ENCODE results near the gene PAPPA2. TPM values are rescaled to one million over a fixed set of nuclear protein-coding genes. Genes with fewer than 3 reads are reported as not detected.

Gene PAPPA2
- total and polyA plus RNA-seq, 2 of the 8 experiments (the other 6 are each of a cell fraction or from before 2014, with no cell fraction given): 0.08 to 0.88 TPM

GRCh38 chr1:176876966-176877515 lies 414.1 kb downstream of the PAPPA2 start:
- Histone ChIP-seq H3K14ac (ENCODE audit: insufficient read length) (no peak overlapping the region), H3K9me3 (ENCODE audit: insufficient read depth in 2 of 2, low read depth in 1 of 2, low read length in 1 of 2) (no peaks in the 10 kb centered on the region), H2AFZ (ENCODE audit: low read length) (no peak overlapping the region), H3K23ac (ENCODE audit: insufficient read length) (no peak overlapping the region), H2BK15ac (ENCODE audit: low read length) (no peak overlapping the region), H3K4me1 (replicated peaks in 1 of 4; ENCODE audit: control insufficient read depth in 3 of 4, insufficient read depth in 4 of 4, low read length in 3 of 4) (no peaks in the 10 kb centered on the region), H2BK12ac (ENCODE audit: low read depth, low read length) (no peak overlapping the region), H2BK20ac (ENCODE audit: low read length) (no peak overlapping the region), H3K4me3 (ENCODE audit: extremely low read depth in 1 of 4, insufficient read depth in 2 of 4, low read depth in 3 of 4, low read length in 4 of 4) (no peak overlapping the region), H3K23me2 (ENCODE audit: low read depth, low read length) (no peaks in the 10 kb centered on the region), H3K56ac (replicated peaks; ENCODE audit: insufficient read length, low read depth, low read length) (no peak overlapping the region), H2BK120ac (replicated peaks; ENCODE audit: low read depth, low read length) (no peak overlapping the region), H3K18ac (ENCODE audit: extremely low read depth, low read length) (no peak overlapping the region), H3K36me3 (ENCODE audit: control insufficient read depth in 2 of 4, insufficient read depth in 4 of 4, low read length in 3 of 4) (no peaks in the 10 kb centered on the region), H4K91ac (replicated peaks; ENCODE audit: insufficient read length, low read length) (no peak overlapping the region), H3K4me2 (ENCODE audit: insufficient read depth in 1 of 2, low read depth in 2 of 2, low read length in 2 of 2) (no peak overlapping the region), H4K8ac (ENCODE audit: extremely low read depth, insufficient read depth, low read length) (no peak overlapping the region), H4K5ac (ENCODE audit: insufficient read length, low read depth, low read length) (no peak overlapping the region), H3K27me3 (replicated peaks in 1 of 4; ENCODE audit: control insufficient read depth in 3 of 4, extremely low read depth in 1 of 4, insufficient read depth in 3 of 4, low read length in 3 of 4) (no peaks in the 10 kb centered on the region), H4K20me1 (replicated peaks in 1 of 2; ENCODE audit: control insufficient read depth in 1 of 2, insufficient read depth in 2 of 2, low read length in 2 of 2) (no peaks in the 10 kb centered on the region), H3K9ac (replicated peaks in 1 of 4; ENCODE audit: extremely low read depth in 1 of 4, low read depth in 3 of 4, low read length in 3 of 4) (no peak overlapping the region), H3K27ac (ENCODE audit: low read depth, low read length) (no peak overlapping the region), H2AK5ac (ENCODE audit: low read depth, low read length) (no peak overlapping the region), H3K79me2 (ENCODE audit: control insufficient read depth in 1 of 2, insufficient read depth in 2 of 2, low read length in 2 of 2) (no peaks in the 10 kb centered on the region), H3K79me1 (ENCODE audit: low read depth, low read length) (no peaks in the 10 kb centered on the region), H3K4ac (replicated peaks; ENCODE audit: insufficient read length, low read depth, low read length) (no peak overlapping the region), H2BK5ac (ENCODE audit: low read depth, low read length) (no peak overlapping the region)
- ChIA-PET CTCF (ENCODE audit: partially characterized antibody) (interaction anchor here (0.8 to 7.9 kb wide), 5 partner anchors 13 to 317 kb away, joined by 3 to 59 read pairs (median 7); no protein-coding TSS in a partner anchor), POLR2A (ENCODE audit: partially characterized antibody) (no interaction called here)
- no peak for FAIRE-seq
- 93% methylated on average over 4 of the region's 4 CpGs; no CpG with 5 or more reads in 1 of the 2 experiments for WGBS, 2 experiments (ENCODE audit: extremely low coverage in 1 of 2, insufficient coverage in 1 of 2, insufficient read length in 1 of 2, insufficient replicate concordance in 2 of 2, low coverage in 1 of 2, low lambda C conversion rate in 2 of 2, missing lambda C conversion rate in 1 of 2)
- DNase-seq (ENCODE audit: low read depth in 1 of 2, low spot score in 2 of 2): no peak
- TF ChIP-seq SIN3A (conservative IDR thresholded peaks at IDR 0.05 in 1 of 2, IDR thresholded peaks at IDR 0.05 in 1 of 2; ENCODE audit: low read depth in 1 of 2, low read length in 2 of 2): no peak
- no peak for TF ChIP-seq SIX5 (IDR thresholded peaks at IDR 0.05; ENCODE audit: low read depth, low read length)
- no peak for TF ChIP-seq E2F6 (IDR thresholded peaks at IDR 0.05)
- TF ChIP-seq NANOG (IDR thresholded peaks at IDR 0.05; ENCODE audit: insufficient read depth, low read depth, low read length, poor library complexity, severe bottlenecking): no peak
- no peak for TF ChIP-seq RFX5 (IDR thresholded peaks at IDR 0.05; ENCODE audit: borderline replicate concordance, low read depth, low read length)
- TF ChIP-seq, protein P1, sequence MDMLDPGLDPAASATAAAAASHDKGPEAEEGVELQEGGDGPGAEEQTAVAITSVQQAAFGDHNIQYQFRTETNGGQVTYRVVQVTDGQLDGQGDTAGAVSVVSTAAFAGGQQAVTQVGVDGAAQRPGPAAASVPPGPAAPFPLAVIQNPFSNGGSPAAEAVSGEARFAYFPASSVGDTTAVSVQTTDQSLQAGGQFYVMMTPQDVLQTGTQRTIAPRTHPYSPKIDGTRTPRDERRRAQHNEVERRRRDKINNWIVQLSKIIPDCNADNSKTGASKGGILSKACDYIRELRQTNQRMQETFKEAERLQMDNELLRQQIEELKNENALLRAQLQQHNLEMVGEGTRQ (IDR thresholded peaks at IDR 0.05; ENCODE audit: low read length): no peak
- no peak for TF ChIP-seq JUND (IDR thresholded peaks at IDR 0.05; ENCODE audit: low read length)
- TF ChIP-seq SP1 (IDR thresholded peaks at IDR 0.05; ENCODE audit: low read depth, low read length): no peak
- TF ChIP-seq HDAC2 (IDR thresholded peaks at IDR 0.05; ENCODE audit: borderline replicate concordance in 1 of 2, low read depth in 2 of 2, low read length in 2 of 2): no peak
- no peak for TF ChIP-seq SP4 (IDR thresholded peaks at IDR 0.05; ENCODE audit: low read length)
- no peak for TF ChIP-seq NRF1 (IDR thresholded peaks at IDR 0.05; ENCODE audit: low read depth, low read length)
- TF ChIP-seq KDM4A (IDR thresholded peaks at IDR 0.05; ENCODE audit: low read depth, low read length, severe bottlenecking): no peak
